ENCODE data around the gene EPHB1. TPM values are rescaled to one million over a fixed set of nuclear protein-coding genes. Genes with fewer than 3 reads are reported as not detected.

EPHB1 gene
- total RNA-seq, 1 donor from 2014 or later = 3.0 TPM

GRCh38 chr3:135137296-135137695 lies 342.2 kb downstream of the EPHB1 start:
- Histone ChIP-seq H3K27ac (no peak overlapping the region), H3K36me3 (no peaks in the 10 kb centered on the region), H3K4me3 (no peak overlapping the region), H3K4me1 (no peaks in the 10 kb centered on the region), H3K9me3 (no peaks in the 10 kb centered on the region), H3K27me3 (ENCODE audit: low read depth) (no peaks in the 10 kb centered on the region)
- no peak for TF ChIP-seq CTCF (IDR thresholded peaks at IDR 0.05)
- intact Hi-C loops (cut with DNase I) = no loop called here
- no peak for ATAC-seq
- no peak for DNase-seq

- no peaks in the 10 kb centered on the region for H3K36me3 ChIP-seq
- intact Hi-C loops (cut with DNase I) = no loop called here
- DNase-seq (no peak), ATAC-seq (no peak)
- no peak overlapping the region for H3K27ac ChIP-seq
- no peaks in the 10 kb centered on the region for H3K27me3 ChIP-seq (ENCODE audit: low read depth)
- no peak overlapping the region for H3K4me3 ChIP-seq
- no peaks in the 10 kb centered on the region for H3K4me1 ChIP-seq
- TF ChIP-seq CTCF (IDR thresholded peaks at IDR 0.05) = no peak
- H3K9me3 ChIP-seq = no peaks in the 10 kb centered on the region
These were observed 343.7 kb downstream of the EPHB1 start for GRCh38 chr3:135138776-135139175.

- H3K9me3 ChIP-seq = no peaks in the 10 kb centered on the region
- no peaks in the 10 kb centered on the region for H3K36me3 ChIP-seq
- no peak overlapping the region for H3K27ac ChIP-seq
- ATAC-seq = no peak
- no peaks in the 10 kb centered on the region for H3K27me3 ChIP-seq (ENCODE audit: low read depth)
- no peak overlapping the region for H3K4me3 ChIP-seq
- no peak for TF ChIP-seq CTCF (IDR thresholded peaks at IDR 0.05)
- no peaks in the 10 kb centered on the region for H3K4me1 ChIP-seq
- intact Hi-C loops (cut with DNase I) = no loop called here
- DNase-seq = no peak
These were observed 345.5 kb downstream of the EPHB1 start for GRCh38 chr3:135140591-135140990.

- no peaks in the 10 kb centered on the region for H3K27me3 ChIP-seq (ENCODE audit: low read depth)
- no peak overlapping the region for H3K4me3 ChIP-seq
- TF ChIP-seq CTCF (IDR thresholded peaks at IDR 0.05) = no peak
- no peaks in the 10 kb centered on the region for H3K9me3 ChIP-seq
- no peaks in the 10 kb centered on the region for H3K4me1 ChIP-seq
- no peak overlapping the region for H3K27ac ChIP-seq
- ATAC-seq (no peak), DNase-seq (no peak)
- intact Hi-C loops (cut with DNase I) = no loop called here
- H3K36me3 ChIP-seq = no peaks in the 10 kb centered on the region
These were observed 346.1 kb downstream of the EPHB1 start for GRCh38 chr3:135141160-135141559.

- H3K4me3 ChIP-seq = no peak overlapping the region
- H3K27me3 ChIP-seq (ENCODE audit: low read depth) = no peaks in the 10 kb centered on the region
- no peak for TF ChIP-seq CTCF (IDR thresholded peaks at IDR 0.05)
- H3K9me3 ChIP-seq = no peaks in the 10 kb centered on the region
- H3K36me3 ChIP-seq = no peaks in the 10 kb centered on the region
- ATAC-seq (no peak), DNase-seq (no peak)
- intact Hi-C loops (cut with DNase I) = no loop called here
- H3K27ac ChIP-seq = no peak overlapping the region
- H3K4me1 ChIP-seq = no peaks in the 10 kb centered on the region
These were observed 346.6 kb downstream of the EPHB1 start for GRCh38 chr3:135141672-135142071.

- intact Hi-C loops (cut with DNase I) = no loop called here
- no peak for ATAC-seq
- Histone ChIP-seq H3K4me1 (no peaks in the 10 kb centered on the region), H3K9me3 (no peaks in the 10 kb centered on the region), H3K27me3 (ENCODE audit: low read depth) (no peaks in the 10 kb centered on the region), H3K36me3 (no peaks in the 10 kb centered on the region), H3K27ac (no peak overlapping the region), H3K4me3 (no peak overlapping the region)
- DNase-seq = no peak
- no peak for TF ChIP-seq CTCF (IDR thresholded peaks at IDR 0.05)
These were observed 347.5 kb downstream of the EPHB1 start for GRCh38 chr3:135142530-135142929.

Data from lower lobe of right lung (tissue), 2 donors.